SK-N-MC (cell line): ENCODE results near the gene HID1.

Experiments
- DNase-seq: peaks from one replicate; pipeline ENCODE4 v3.0.0-alpha.2; 2011; ENCODE audit warnings: low read depth, low spot score
- H3K27ac ChIP-seq: fragments of 200-600 bp; sonication (generic); 2 replicates; pipeline ENCODE4 v1.5.1; 2016; ENCODE audit warnings: mixed run types
- H3K36me3 ChIP-seq: fragments of 200-600 bp; sonication (generic); 2 replicates; pipeline ENCODE4 v1.6.1; 2017; ENCODE audit warnings: antibody characterized with exemption, low read length, mixed read lengths; ENCODE audit not compliant: insufficient read depth
- H3K4me3 ChIP-seq: fragments of 200-600 bp; sonication (generic); 2 replicates; pipeline ENCODE4 v1.5.1; 2016
- H3K9ac ChIP-seq: fragments of 200-600 bp; sonication (generic); 2 replicates; pipeline ENCODE4 v1.8.0; 2017; ENCODE audit warnings: mixed run types, mixed read lengths; ENCODE audit not compliant: insufficient read length
- H3K9me3 ChIP-seq: fragments of 200-600 bp; sonication (generic); 2 replicates; pipeline ENCODE4 v1.6.1; 2017; ENCODE audit warnings: low read depth, mild to moderate bottlenecking, antibody characterized with exemption, low read length, moderate library complexity, mixed read lengths
- EZH2 ChIP-seq: fragments of 200-600 bp; sonication (generic); IDR thresholded peaks from one replicate; pipeline ENCODE4 v1.6.1; 2017; ENCODE audit warnings: antibody characterized with exemption
- FOXP2 ChIP-seq: optimal IDR thresholded peaks from 2 replicates; pipeline ENCODE3; 2011; ENCODE audit warnings: mild to moderate bottlenecking, moderate library complexity; ENCODE audit not compliant: insufficient read depth; ENCODE audit errors: extremely low read length, control extremely low read depth
- POLR2AphosphoS5 ChIP-seq: IDR thresholded peaks from 2 replicates; pipeline ENCODE4 v1.6.1; 2012; ENCODE audit warnings: mild to moderate bottlenecking, low read depth, low read length, borderline replicate concordance

The HID1 gene

GRCh38 chr17:74954665-74955421 is 17.7 kb downstream of the HID1 start:
- Histone ChIP-seq H3K4me3 (no peak overlapping the region), H3K27ac (no peak overlapping the region), H3K36me3 (no peaks in the 10 kb centered on the region), H3K9me3 (no peaks in the 10 kb centered on the region), H3K9ac (no peak overlapping the region)
- TF ChIP-seq EZH2 (no peak), POLR2AphosphoS5 (no peak), FOXP2 (no peak)
- DNase-seq = no peak

GRCh38 chr17:74954115-74954514 is 18.4 kb downstream of the HID1 start:
- Histone ChIP-seq H3K27ac (no peak overlapping the region), H3K4me3 (no peak overlapping the region)

GRCh38 chr17:74953134-74953687 is 19.3 kb downstream of the HID1 start:
- Histone ChIP-seq H3K36me3 (no peaks in the 10 kb centered on the region), H3K9me3 (no peaks in the 10 kb centered on the region), H3K9ac (no peak overlapping the region), H3K27ac (no peak overlapping the region), H3K4me3 (no peak overlapping the region)
- no peak for DNase-seq
- TF ChIP-seq EZH2 (no peak), FOXP2 (no peak), POLR2AphosphoS5 (no peak)

More at GRCh38 chr17:74954115-74954514, 18.4 kb downstream of the HID1 start:
- Histone ChIP-seq H3K36me3 (no peaks in the 10 kb centered on the region), H3K9ac (no peak overlapping the region), H3K9me3 (no peaks in the 10 kb centered on the region)
- no peak for DNase-seq
- TF ChIP-seq FOXP2 = no peak
- no peak for TF ChIP-seq EZH2
- TF ChIP-seq POLR2AphosphoS5 = no peak

GRCh38 chr17:74952431-74953133 is 20.0 kb downstream of the HID1 start:
- TF ChIP-seq EZH2 = no peak
- TF ChIP-seq POLR2AphosphoS5 = no peak
- TF ChIP-seq FOXP2 = no peak
- no peaks in the 10 kb centered on the region for H3K9me3 ChIP-seq
- H3K36me3 ChIP-seq = no peaks in the 10 kb centered on the region
- no peak overlapping the region for H3K9ac ChIP-seq
- DNase-seq = no peak
- no peak overlapping the region for H3K4me3 ChIP-seq
- H3K27ac ChIP-seq = no peak overlapping the region

GRCh38 chr17:74951680-74952421 is 20.7 kb downstream of the HID1 start:
- TF ChIP-seq POLR2AphosphoS5 (no peak), FOXP2 (no peak), EZH2 (no peak)
- Histone ChIP-seq H3K36me3 (no peaks in the 10 kb centered on the region), H3K9me3 (no peaks in the 10 kb centered on the region), H3K27ac (no peak overlapping the region), H3K9ac (no peak overlapping the region), H3K4me3 (no peak overlapping the region)
- no peak for DNase-seq

GRCh38 chr17:74951065-74951464 is 21.5 kb downstream of the HID1 start:
- Histone ChIP-seq H3K27ac (no peak overlapping the region), H3K4me3 (no peak overlapping the region), H3K9me3 (no peaks in the 10 kb centered on the region), H3K9ac (no peak overlapping the region), H3K36me3 (no peaks in the 10 kb centered on the region)
- no peak for DNase-seq
- TF ChIP-seq EZH2 (no peak), POLR2AphosphoS5 (no peak), FOXP2 (no peak)

GRCh38 chr17:74950207-74950606 is 22.4 kb downstream of the HID1 start:
- DNase-seq = no peak
- Histone ChIP-seq H3K36me3 (no peaks in the 10 kb centered on the region), H3K9ac (no peak overlapping the region), H3K27ac (no peak overlapping the region), H3K4me3 (no peak overlapping the region), H3K9me3 (no peaks in the 10 kb centered on the region)
- TF ChIP-seq POLR2AphosphoS5 = no peak

- Histone ChIP-seq H3K27ac (no peak overlapping the region), H3K9ac (no peak overlapping the region), H3K36me3 (no peaks in the 10 kb centered on the region), H3K4me3 (no peak overlapping the region), H3K9me3 (no peaks in the 10 kb centered on the region)
- no peak for TF ChIP-seq EZH2
- no peak for TF ChIP-seq FOXP2
- no peak for TF ChIP-seq POLR2AphosphoS5
- DNase-seq = no peak
Measured at GRCh38 chr17:74949455-74950115, 23.0 kb downstream of the HID1 start.
